Vagina (tissue), 2 donors: ENCODE results near the gene ACTR1A.

Experiments
- CTCF ChIP-seq, 3 experiments: fragments of 450-650 bp in 2 of 3; fragments of 200-600 bp in 1 of 3; sonication (generic) in 1 of 3; IDR thresholded peaks; one replicate each; pipeline ENCODE4 v1.5.1; 2017 to 2019; ENCODE audit warnings: antibody characterized with exemption in 3 of 3, mild to moderate bottlenecking in 2 of 3, moderate library complexity in 2 of 3
- POLR2A ChIP-seq, 2 donors: fragments of 450-650 bp; IDR thresholded peaks; one replicate each; pipeline ENCODE4 v1.6.1; 2017; ENCODE audit warnings: antibody characterized with exemption in 2 of 2, mild to moderate bottlenecking in 2 of 2, moderate library complexity in 2 of 2

GRCh38 chr10:102502029-102502336 is 529 bp downstream of the ACTR1A start:
- TF ChIP-seq CTCF (IDR thresholded peaks at IDR 0.05): no peak
- no peak for TF ChIP-seq POLR2A (IDR thresholded peaks at IDR 0.05)
